ENCODE measurements around the gene OSMR. TPM values are rescaled to one million over a fixed set of nuclear protein-coding genes. Genes with fewer than 3 reads are reported as not detected.

OSMR gene
- total and polyA plus RNA-seq, 9 of the 15 experiments (the other 6 are each of a cell fraction or from before 2014, with no cell fraction given), result 0.18 to 1.7 (median 0.94) TPM

DNA sequence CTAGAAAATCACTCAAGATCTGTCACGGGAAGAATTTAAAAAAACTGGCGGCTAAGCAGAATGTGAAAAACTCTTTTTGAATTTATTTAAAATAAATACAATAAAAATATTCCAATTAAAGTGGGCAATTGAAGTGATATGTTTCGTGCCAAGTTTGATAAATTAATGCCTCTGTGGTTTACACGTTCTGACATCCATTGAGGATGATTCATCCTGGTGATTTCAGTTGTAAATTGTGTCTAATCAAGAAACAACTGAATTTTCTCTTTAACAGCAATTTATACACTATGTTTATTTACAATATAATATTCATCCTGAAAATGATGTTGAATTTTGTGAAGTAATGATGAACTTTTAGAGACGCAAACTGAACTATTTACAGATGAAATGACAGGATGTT is 21.0 kb upstream of the OSMR start:
- POLR2A ChIA-PET, result no interaction called here
- Histone ChIP-seq H3K9me1 (ENCODE audit: control insufficient read depth, insufficient read depth, low read length) (no peaks in the 10 kb centered on the region), H2AFZ (ENCODE audit: low read depth, low read length) (no peak overlapping the region), H3K9me3 (replicated peaks; ENCODE audit: control insufficient read depth, insufficient read depth, low read depth, low read length) (peaks cover 7% of the 10 kb centered on the region; the same call in 1 of the 2 replicates), H3K27ac (ENCODE audit: extremely low read depth, low read depth, low read length) (no peak overlapping the region), H3K4me1 (replicated peaks in 1 of 2; ENCODE audit: control insufficient read depth in 2 of 2, insufficient read depth in 2 of 2, low read length in 2 of 2) (peaks cover 0 to 3% of the 10 kb centered on the region in 2 experiments; a peak in 2 of 5 replicates), H3K27me3 (ENCODE audit: control insufficient read depth in 2 of 2, insufficient read depth in 2 of 2, low read length in 2 of 2) (no peaks in the 10 kb centered on the region), H3K4me2 (ENCODE audit: insufficient read depth, low read length) (no peak overlapping the region), H3K4me3 (no peak overlapping the region), H3K36me3 (ENCODE audit: control insufficient read depth, insufficient read depth, low read length) (no peaks in the 10 kb centered on the region), H3K79me2 (ENCODE audit: control insufficient read depth, insufficient read depth, low read length) (no peaks in the 10 kb centered on the region), H4K20me1 (replicated peaks; ENCODE audit: control insufficient read depth, insufficient read depth, low read length) (no peaks in the 10 kb centered on the region), H3K9ac (ENCODE audit: insufficient read depth in 1 of 2, low read depth in 2 of 2, low read length in 2 of 2) (no peak overlapping the region)
- in situ Hi-C loops (cut with MboI), result no loop called here
- BruUV-seq (replicated peaks), result no TSS peak
- no peak for ATAC-seq
- CTCF ChIA-PET (ENCODE audit: low intra/inter-chr PET ratio), result no interaction called here
- no peak for FAIRE-seq
- no peak for TF ChIP-seq ZNF57 (CRISPR knock-in tag; IDR thresholded peaks at IDR 0.05)
- no peak for TF ChIP-seq ZNF354B (CRISPR knock-in tag; IDR thresholded peaks at IDR 0.05)
- TF ChIP-seq HOXB6 (CRISPR knock-in tag; IDR thresholded peaks at IDR 0.05; ENCODE audit: borderline replicate concordance), result no peak
- no peak for TF ChIP-seq SMARCB1 (IDR thresholded peaks at IDR 0.05; ENCODE audit: insufficient read length, low read depth)
- intact Hi-C loops (cut with micrococcal nuclease), result no loop called here
- DNase-seq (ENCODE audit: extremely low read depth in 1 of 4, low spot score in 3 of 4), result no peak
- 3% methylated on average over 5 of the region's 5 CpGs for WGBS (ENCODE audit: insufficient coverage, low coverage, missing lambda C conversion rate)

- no peak for FAIRE-seq
- DNase-seq (ENCODE audit: extremely low read depth in 1 of 4, low spot score in 3 of 4), result no peak
- ChIA-PET POLR2A (no interaction called here), CTCF (ENCODE audit: low intra/inter-chr PET ratio) (no interaction called here)
- Histone ChIP-seq H3K27me3 (ENCODE audit: control insufficient read depth in 2 of 2, insufficient read depth in 2 of 2, low read length in 2 of 2) (no peaks in the 10 kb centered on the region), H3K79me2 (ENCODE audit: control insufficient read depth, insufficient read depth, low read length) (no peaks in the 10 kb centered on the region), H3K4me1 (replicated peaks in 1 of 2; ENCODE audit: control insufficient read depth in 2 of 2, insufficient read depth in 2 of 2, low read length in 2 of 2) (peaks cover 0 to 3% of the 10 kb centered on the region in 2 experiments; a peak in 2 of 5 replicates), H3K27ac (ENCODE audit: extremely low read depth, low read depth, low read length) (no peak overlapping the region), H2AFZ (ENCODE audit: low read depth, low read length) (no peak overlapping the region), H3K9me3 (replicated peaks; ENCODE audit: control insufficient read depth, insufficient read depth, low read depth, low read length) (peaks cover 7% of the 10 kb centered on the region; the same call in 1 of the 2 replicates), H3K4me3 (no peak overlapping the region), H4K20me1 (replicated peaks; ENCODE audit: control insufficient read depth, insufficient read depth, low read length) (no peaks in the 10 kb centered on the region), H3K36me3 (ENCODE audit: control insufficient read depth, insufficient read depth, low read length) (no peaks in the 10 kb centered on the region), H3K4me2 (ENCODE audit: insufficient read depth, low read length) (no peak overlapping the region), H3K9me1 (ENCODE audit: control insufficient read depth, insufficient read depth, low read length) (no peaks in the 10 kb centered on the region), H3K9ac (ENCODE audit: insufficient read depth in 1 of 2, low read depth in 2 of 2, low read length in 2 of 2) (no peak overlapping the region)
- no peak for TF ChIP-seq BRF1 (IDR thresholded peaks at IDR 0.05; ENCODE audit: borderline replicate concordance, extremely low read depth, insufficient read length)
- TF ChIP-seq CEBPG (CRISPR knock-in tag; IDR thresholded peaks at IDR 0.05), result no peak
- peak in 1 of 2 experiments; percentile 50; a peak in 2 of 4 replicates for TF ChIP-seq CEBPG (tag; conservative IDR thresholded peaks at IDR 0.05 in 1 of 2, IDR thresholded peaks at IDR 0.05 in 1 of 2)
- in situ Hi-C loops (cut with MboI) (no loop called here), intact Hi-C loops (cut with micrococcal nuclease) (no loop called here)
- ATAC-seq, result no peak
- WGBS (ENCODE audit: insufficient coverage, low coverage, missing lambda C conversion rate), result 0% methylated on average over 1 of the region's 1 CpG
- BruUV-seq (replicated peaks), result no TSS peak
These were observed 20.3 kb upstream of the OSMR start for GRCh38 chr5:38825494-38825893.
